Measurements from ENCODE around the gene AMBRA1. TPM values are rescaled to one million over a fixed set of nuclear protein-coding genes. Genes with fewer than 3 reads are reported as not detected.
A peak's percentile ranks its signal among the peaks of the same experiment; 100 is the strongest.

AMBRA1 gene
- total and polyA plus RNA-seq, 2 donors (not counting 3 experiments of a cell fraction or from before 2014, with no cell fraction given), result 18.4 to 32.4 TPM

DNA sequence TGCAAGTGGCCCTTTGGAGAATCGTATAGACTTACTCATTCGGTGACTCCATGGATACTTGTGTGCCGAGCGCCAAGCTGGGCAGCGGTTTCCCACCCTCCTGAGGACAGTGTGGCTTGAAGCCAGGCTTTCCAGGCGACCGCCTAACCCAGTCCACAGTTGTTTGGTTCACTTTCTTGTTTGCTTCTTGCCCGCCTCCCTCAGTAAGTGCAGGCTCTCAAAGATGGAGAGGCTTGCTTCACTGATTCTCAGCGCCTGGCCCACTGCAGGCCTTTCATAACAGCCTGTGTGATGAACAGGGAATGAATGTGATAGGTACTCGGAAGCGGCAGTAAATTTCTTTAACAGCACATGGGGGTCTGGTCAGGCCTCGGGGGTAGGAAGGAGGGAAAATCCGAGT lies 223.6 kb downstream of the AMBRA1 start:
- POLR2A ChIA-PET, result no interaction called here
- Histone ChIP-seq H3K4me1 (ENCODE audit: control insufficient read depth, extremely low read depth, insufficient read depth, low read length) (no peaks in the 10 kb centered on the region), H2AFZ (ENCODE audit: low read depth, low read length) (no peak overlapping the region), H3K27ac (ENCODE audit: insufficient read depth, low read depth, low read length) (no peak overlapping the region), H3K9me3 (replicated peaks; ENCODE audit: control insufficient read depth, insufficient read depth, low read length) (no peaks in the 10 kb centered on the region), H3K79me2 (ENCODE audit: control insufficient read depth, insufficient read depth, low read length) (no peaks in the 10 kb centered on the region), H3K4me2 (ENCODE audit: insufficient read depth, low read length) (no peak overlapping the region), H3K36me3 (ENCODE audit: control insufficient read depth in 2 of 2, extremely low read depth in 1 of 2, insufficient read depth in 2 of 2, low read length in 2 of 2) (peaks cover 0 to 28% of the 10 kb centered on the region in 2 experiments), H3K9ac (replicated peaks; ENCODE audit: extremely low read depth, insufficient read depth, low read length) (no peak overlapping the region), H3K9me1 (replicated peaks; ENCODE audit: control insufficient read depth, extremely low read depth, insufficient read depth, low read length) (no peaks in the 10 kb centered on the region), H3K27me3 (ENCODE audit: control insufficient read depth in 2 of 2, insufficient read depth in 2 of 2, low read length in 2 of 2) (no peaks in the 10 kb centered on the region), H4K20me1 (replicated peaks; ENCODE audit: control insufficient read depth, extremely low read depth, insufficient read depth, low read length) (no peaks in the 10 kb centered on the region), H3K4me3 (replicated peaks in 1 of 3; ENCODE audit: insufficient read depth in 1 of 3, low read depth in 1 of 3, low read length in 3 of 3) (no peak overlapping the region)
- dilution Hi-C loops (cut with MboI; ENCODE audit: extremely low pct_ligation_motif_present, low sequenced_read_pairs), result no loop called here
- BruUV-seq (replicated peaks), result no TSS peak
- intact Hi-C loops (cut with micrococcal nuclease), result no loop called here
- DNase-seq (ENCODE audit: low read depth, low spot score) (no peak), FAIRE-seq (no peak)
- CTCF ChIA-PET, result interaction anchor here (1.5 to 11.6 kb wide), 3 partner anchors 13 to 168 kb away, joined by 3 to 200 read pairs (median 4); partner anchors contain the start of gene DGKZ
- TF ChIP-seq GATA2 (IDR thresholded peaks at IDR 0.05; ENCODE audit: insufficient read depth, insufficient read length, low read depth, low read length), result no peak
- TF ChIP-seq JUN (IDR thresholded peaks at IDR 0.05; ENCODE audit: borderline replicate concordance, insufficient read depth, insufficient read length, low read depth), result no peak
- TF ChIP-seq FOS (IDR thresholded peaks at IDR 0.05; ENCODE audit: borderline replicate concordance, insufficient read depth, low read length), result no peak
- TF ChIP-seq MYC (IDR thresholded peaks at IDR 0.05; ENCODE audit: low read depth, low read length), result no peak
- TF ChIP-seq EZH2 (IDR thresholded peaks at IDR 0.05; ENCODE audit: borderline replicate concordance, low read depth, low read length, severe bottlenecking), result no peak

DNA sequence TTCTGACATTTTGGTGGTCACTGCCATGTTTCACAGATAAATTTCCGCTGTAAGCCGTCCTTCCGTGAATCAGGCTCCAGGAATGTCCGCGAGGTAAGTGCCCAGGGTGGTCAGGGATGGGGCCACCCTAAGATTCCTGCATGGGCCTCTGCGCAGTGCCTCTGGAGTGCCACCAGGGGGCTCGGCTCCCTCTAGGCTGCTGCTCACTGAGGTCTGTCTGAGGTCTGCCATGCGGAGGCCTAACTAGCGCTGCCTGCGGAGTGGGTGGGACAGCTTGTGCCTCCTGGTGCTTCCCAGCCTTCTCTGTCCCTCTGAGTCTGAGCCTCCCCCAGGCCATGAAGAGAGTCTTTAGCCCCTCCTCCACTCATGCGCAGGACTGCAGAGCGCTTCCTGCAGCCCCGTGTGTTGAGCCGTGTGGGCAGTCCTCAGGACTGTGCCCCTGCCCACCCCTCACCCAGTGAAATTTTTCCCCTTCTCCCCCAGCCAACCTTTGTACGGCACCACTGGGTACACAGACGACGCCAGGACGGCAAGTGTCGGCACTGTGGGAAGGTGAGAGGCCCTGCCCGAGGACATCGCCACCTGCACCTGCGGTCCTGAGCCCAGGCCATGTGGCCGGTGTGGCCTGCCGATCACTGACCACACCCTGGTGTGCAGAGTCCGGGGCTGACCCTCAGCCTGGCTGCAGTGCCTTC lies 224.2 kb downstream of the AMBRA1 start:
- TF ChIP-seq, protein P1, sequence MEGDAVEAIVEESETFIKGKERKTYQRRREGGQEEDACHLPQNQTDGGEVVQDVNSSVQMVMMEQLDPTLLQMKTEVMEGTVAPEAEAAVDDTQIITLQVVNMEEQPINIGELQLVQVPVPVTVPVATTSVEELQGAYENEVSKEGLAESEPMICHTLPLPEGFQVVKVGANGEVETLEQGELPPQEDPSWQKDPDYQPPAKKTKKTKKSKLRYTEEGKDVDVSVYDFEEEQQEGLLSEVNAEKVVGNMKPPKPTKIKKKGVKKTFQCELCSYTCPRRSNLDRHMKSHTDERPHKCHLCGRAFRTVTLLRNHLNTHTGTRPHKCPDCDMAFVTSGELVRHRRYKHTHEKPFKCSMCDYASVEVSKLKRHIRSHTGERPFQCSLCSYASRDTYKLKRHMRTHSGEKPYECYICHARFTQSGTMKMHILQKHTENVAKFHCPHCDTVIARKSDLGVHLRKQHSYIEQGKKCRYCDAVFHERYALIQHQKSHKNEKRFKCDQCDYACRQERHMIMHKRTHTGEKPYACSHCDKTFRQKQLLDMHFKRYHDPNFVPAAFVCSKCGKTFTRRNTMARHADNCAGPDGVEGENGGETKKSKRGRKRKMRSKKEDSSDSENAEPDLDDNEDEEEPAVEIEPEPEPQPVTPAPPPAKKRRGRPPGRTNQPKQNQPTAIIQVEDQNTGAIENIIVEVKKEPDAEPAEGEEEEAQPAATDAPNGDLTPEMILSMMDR (IDR thresholded peaks at IDR 0.05; ENCODE audit: extremely low read depth in 1 of 2, insufficient read depth in 1 of 2, low read depth in 1 of 2, low read length in 2 of 2), result peak; percentile 91 to 98
- no peak for TF ChIP-seq POLR2A (IDR thresholded peaks at IDR 0.05; ENCODE audit: low read depth, low read length)
- intact Hi-C loops (cut with micrococcal nuclease), result loop anchor here (1.0 kb wide), 1 partner anchor 169 kb away; no protein-coding TSS in a partner anchor
- peak; percentile 49 for DNase-seq (ENCODE audit: low read depth, low spot score)

More for the DNA sequence above, 224.2 kb downstream of the AMBRA1 start:
- dilution Hi-C loops (cut with MboI; ENCODE audit: extremely low pct_ligation_motif_present, low sequenced_read_pairs), result no loop called here
- Histone ChIP-seq H3K27ac (ENCODE audit: insufficient read depth, low read depth, low read length) (no peak overlapping the region), H2AFZ (ENCODE audit: low read depth, low read length) (no peak overlapping the region), H3K9ac (replicated peaks; ENCODE audit: extremely low read depth, insufficient read depth, low read length) (no peak overlapping the region), H3K79me2 (ENCODE audit: control insufficient read depth, insufficient read depth, low read length) (peaks cover 4% of the 10 kb centered on the region), H3K9me3 (replicated peaks; ENCODE audit: control insufficient read depth, insufficient read depth, low read length) (no peaks in the 10 kb centered on the region), H3K36me3 (ENCODE audit: control insufficient read depth in 2 of 2, extremely low read depth in 1 of 2, insufficient read depth in 2 of 2, low read length in 2 of 2) (peaks cover 0 to 22% of the 10 kb centered on the region in 2 experiments), H3K4me3 (replicated peaks in 1 of 3; ENCODE audit: insufficient read depth in 1 of 3, low read depth in 1 of 3, low read length in 3 of 3) (no peak overlapping the region), H3K4me1 (ENCODE audit: control insufficient read depth, extremely low read depth, insufficient read depth, low read length) (no peaks in the 10 kb centered on the region), H4K20me1 (replicated peaks; ENCODE audit: control insufficient read depth, extremely low read depth, insufficient read depth, low read length) (no peaks in the 10 kb centered on the region), H3K27me3 (ENCODE audit: control insufficient read depth in 2 of 2, insufficient read depth in 2 of 2, low read length in 2 of 2) (no peaks in the 10 kb centered on the region), H3K9me1 (replicated peaks; ENCODE audit: control insufficient read depth, extremely low read depth, insufficient read depth, low read length) (no peaks in the 10 kb centered on the region), H3K4me2 (ENCODE audit: insufficient read depth, low read length) (no peak overlapping the region)
- BruUV-seq (replicated peaks), result no TSS peak
- FAIRE-seq, result peak; percentile 94
- CTCF ChIA-PET, result interaction anchor here (1.2 to 11.6 kb wide), 7 partner anchors 9 to 168 kb away, joined by 3 to 200 read pairs (median 6); partner anchors contain the start of genes CHRM4 and DGKZ
- POLR2A ChIA-PET, result no interaction called here
